ENCODE results near the gene CMTM2.
"Not testable (repeated sequence)": the region's sequence is repeated elsewhere in the genome, so short reads cannot be mapped to it uniquely, and the experiment has no call there.

The CMTM2 gene

GRCh38 chr16:66588981-66589713 is 9.9 kb downstream of the CMTM2 start:
- peak overlapping the region; percentile 82 for H3K4me3 Mint-ChIP-seq
- no peaks in the 10 kb centered on the region for H3K9me3 Mint-ChIP-seq (ENCODE audit: low read depth)
- H3K36me3 Mint-ChIP-seq: no peaks in the 10 kb centered on the region
- peak overlapping the region; percentile 34 for H3K27ac Mint-ChIP-seq
- no peaks in the 10 kb centered on the region for H3K27me3 Mint-ChIP-seq
- peaks cover 28% of the 10 kb centered on the region for H3K4me1 Mint-ChIP-seq (ENCODE audit: low read depth)

- Mint-ChIP-seq H3K4me1 (ENCODE audit: low read depth) (peaks cover 28% of the 10 kb centered on the region), H3K4me3 (peak overlapping the region; percentile 82), H3K27ac (peak overlapping the region; percentile 11), H3K36me3 (no peaks in the 10 kb centered on the region), H3K27me3 (no peaks in the 10 kb centered on the region), H3K9me3 (ENCODE audit: low read depth) (no peaks in the 10 kb centered on the region)
These were observed 11.1 kb downstream of the CMTM2 start for GRCh38 chr16:66590322-66590721.

GRCh38 chr16:66591018-66591417 is 11.8 kb downstream of the CMTM2 start:
- Mint-ChIP-seq H3K27ac (no peak overlapping the region), H3K4me1 (ENCODE audit: low read depth) (peaks cover 28% of the 10 kb centered on the region), H3K27me3 (no peaks in the 10 kb centered on the region), H3K36me3 (no peaks in the 10 kb centered on the region), H3K4me3 (no peak overlapping the region), H3K9me3 (ENCODE audit: low read depth) (no peaks in the 10 kb centered on the region)

- Mint-ChIP-seq H3K27me3 (no peaks in the 10 kb centered on the region), H3K36me3 (no peaks in the 10 kb centered on the region), H3K27ac (no peak overlapping the region), H3K4me3 (no peak overlapping the region), H3K9me3 (ENCODE audit: low read depth) (no peaks in the 10 kb centered on the region), H3K4me1 (ENCODE audit: low read depth) (peaks cover 34% of the 10 kb centered on the region)
These were observed 13.0 kb downstream of the CMTM2 start for GRCh38 chr16:66592241-66592640.

- Mint-ChIP-seq H3K4me3 (no peak overlapping the region), H3K27me3 (no peaks in the 10 kb centered on the region), H3K27ac (no peak overlapping the region), H3K36me3 (no peaks in the 10 kb centered on the region), H3K4me1 (ENCODE audit: low read depth) (peaks cover 32% of the 10 kb centered on the region), H3K9me3 (ENCODE audit: low read depth) (no peaks in the 10 kb centered on the region)
These were observed 13.6 kb downstream of the CMTM2 start for GRCh38 chr16:66592814-66593213.

GRCh38 chr16:66594739-66595138 is 15.5 kb downstream of the CMTM2 start:
- no peaks in the 10 kb centered on the region for H3K27me3 Mint-ChIP-seq
- peaks cover 34% of the 10 kb centered on the region for H3K4me1 Mint-ChIP-seq (ENCODE audit: low read depth)

GRCh38 chr16:66596559-66596958 is 17.3 kb downstream of the CMTM2 start:
- H3K9me3 Mint-ChIP-seq (ENCODE audit: low read depth): not testable (repeated sequence)

More at GRCh38 chr16:66594739-66595138, 15.5 kb downstream of the CMTM2 start:
- Mint-ChIP-seq H3K9me3 (ENCODE audit: low read depth) (no peaks in the 10 kb centered on the region), H3K27ac (no peak overlapping the region), H3K4me3 (no peak overlapping the region), H3K36me3 (no peaks in the 10 kb centered on the region)

GRCh38 chr16:66596986-66597848 is 18.0 kb downstream of the CMTM2 start:
- Mint-ChIP-seq H3K4me3 (no peak overlapping the region), H3K27ac (peak overlapping the region; percentile 13), H3K36me3 (no peaks in the 10 kb centered on the region), H3K27me3 (no peaks in the 10 kb centered on the region), H3K4me1 (ENCODE audit: low read depth) (peaks cover 30% of the 10 kb centered on the region), H3K9me3 (ENCODE audit: low read depth) (no peaks in the 10 kb centered on the region)

More at GRCh38 chr16:66596559-66596958, 17.3 kb downstream of the CMTM2 start:
- H3K27ac Mint-ChIP-seq, H3K27me3 Mint-ChIP-seq, H3K4me3 Mint-ChIP-seq, H3K36me3 Mint-ChIP-seq: not testable (repeated sequence)
- peaks cover 30% of the 10 kb centered on the region for H3K4me1 Mint-ChIP-seq (ENCODE audit: low read depth)

- Mint-ChIP-seq H3K4me3 (peak overlapping the region; percentile 8), H3K4me1 (ENCODE audit: low read depth) (peaks cover 35% of the 10 kb centered on the region), H3K27me3 (no peaks in the 10 kb centered on the region), H3K27ac (peak overlapping the region; percentile 11), H3K9me3 (ENCODE audit: low read depth) (no peaks in the 10 kb centered on the region), H3K36me3 (no peaks in the 10 kb centered on the region)
These were observed 18.8 kb downstream of the CMTM2 start for GRCh38 chr16:66598111-66598510.

GRCh38 chr16:66599726-66600125 is 20.5 kb downstream of the CMTM2 start:
- Mint-ChIP-seq H3K4me1 (ENCODE audit: low read depth) (peaks cover 41% of the 10 kb centered on the region), H3K27me3 (no peaks in the 10 kb centered on the region), H3K4me3 (no peak overlapping the region), H3K9me3 (ENCODE audit: low read depth) (no peaks in the 10 kb centered on the region), H3K36me3 (no peaks in the 10 kb centered on the region), H3K27ac (peak overlapping the region; percentile 58)

- no peaks in the 10 kb centered on the region for H3K9me3 Mint-ChIP-seq (ENCODE audit: low read depth)
- H3K4me3 Mint-ChIP-seq: no peak overlapping the region
- H3K4me1 Mint-ChIP-seq (ENCODE audit: low read depth): peaks cover 41% of the 10 kb centered on the region
- H3K36me3 Mint-ChIP-seq: no peaks in the 10 kb centered on the region
- no peak overlapping the region for H3K27ac Mint-ChIP-seq
- no peaks in the 10 kb centered on the region for H3K27me3 Mint-ChIP-seq
These were observed 21.2 kb downstream of the CMTM2 start for GRCh38 chr16:66600477-66600876.

- H3K4me1 Mint-ChIP-seq (ENCODE audit: low read depth): peaks cover 46% of the 10 kb centered on the region
- no peaks in the 10 kb centered on the region for H3K9me3 Mint-ChIP-seq (ENCODE audit: low read depth)
- no peaks in the 10 kb centered on the region for H3K36me3 Mint-ChIP-seq
- no peak overlapping the region for H3K27ac Mint-ChIP-seq
- H3K27me3 Mint-ChIP-seq: no peaks in the 10 kb centered on the region
- H3K4me3 Mint-ChIP-seq: no peak overlapping the region
These were observed 22.2 kb downstream of the CMTM2 start for GRCh38 chr16:66601471-66601870.

GRCh38 chr16:66603537-66604375 is 24.5 kb downstream of the CMTM2 start:
- Mint-ChIP-seq H3K36me3 (no peaks in the 10 kb centered on the region), H3K27me3 (no peaks in the 10 kb centered on the region), H3K4me3 (peak overlapping the region; percentile 89), H3K9me3 (ENCODE audit: low read depth) (no peaks in the 10 kb centered on the region), H3K4me1 (ENCODE audit: low read depth) (peaks cover 43% of the 10 kb centered on the region), H3K27ac (peak overlapping the region; percentile 94)

GRCh38 chr16:66604376-66605176 is 25.3 kb downstream of the CMTM2 start, which contains the start of gene CMTM3:
CMTM3 (plus strand) TSS chr16:66604704; CDS start chr16:66604806, 102 bp downstream.
- Mint-ChIP-seq H3K4me1 (ENCODE audit: low read depth) (peaks cover 39% of the 10 kb centered on the region), H3K27ac (peak within 1 kb of the TSS; percentile 94), H3K4me3 (peak within 1 kb of the TSS; percentile 89), H3K27me3 (no peaks in the 10 kb centered on the region), H3K36me3 (no peaks in the 10 kb centered on the region), H3K9me3 (ENCODE audit: low read depth) (no peaks in the 10 kb centered on the region)
